Dermis microvascular lymphatic vessel endothelial cell (primary cell): ENCODE data around the gene ACTN1. TPM values are rescaled to one million over a fixed set of nuclear protein-coding genes. Genes with fewer than 3 reads are reported as not detected.

Experiments
- DNase-seq, 2 donors: peaks; one replicate each; pipeline versions ENCODE4 v3.0.0 to v3.0.0-alpha.2; 2010; ENCODE audit warnings: low read depth in 2 of 2
- total RNA-seq: library from RNA; depleted of rRNA; stranded (reverse); fragments of >200 nt; gene quantifications from 2 replicates; pipeline ENCODE4 v1.2.1, GENCODE V29; 2014

The ACTN1 gene
- total RNA-seq, 1 donor from 2014 or later: 152 TPM

DNA sequence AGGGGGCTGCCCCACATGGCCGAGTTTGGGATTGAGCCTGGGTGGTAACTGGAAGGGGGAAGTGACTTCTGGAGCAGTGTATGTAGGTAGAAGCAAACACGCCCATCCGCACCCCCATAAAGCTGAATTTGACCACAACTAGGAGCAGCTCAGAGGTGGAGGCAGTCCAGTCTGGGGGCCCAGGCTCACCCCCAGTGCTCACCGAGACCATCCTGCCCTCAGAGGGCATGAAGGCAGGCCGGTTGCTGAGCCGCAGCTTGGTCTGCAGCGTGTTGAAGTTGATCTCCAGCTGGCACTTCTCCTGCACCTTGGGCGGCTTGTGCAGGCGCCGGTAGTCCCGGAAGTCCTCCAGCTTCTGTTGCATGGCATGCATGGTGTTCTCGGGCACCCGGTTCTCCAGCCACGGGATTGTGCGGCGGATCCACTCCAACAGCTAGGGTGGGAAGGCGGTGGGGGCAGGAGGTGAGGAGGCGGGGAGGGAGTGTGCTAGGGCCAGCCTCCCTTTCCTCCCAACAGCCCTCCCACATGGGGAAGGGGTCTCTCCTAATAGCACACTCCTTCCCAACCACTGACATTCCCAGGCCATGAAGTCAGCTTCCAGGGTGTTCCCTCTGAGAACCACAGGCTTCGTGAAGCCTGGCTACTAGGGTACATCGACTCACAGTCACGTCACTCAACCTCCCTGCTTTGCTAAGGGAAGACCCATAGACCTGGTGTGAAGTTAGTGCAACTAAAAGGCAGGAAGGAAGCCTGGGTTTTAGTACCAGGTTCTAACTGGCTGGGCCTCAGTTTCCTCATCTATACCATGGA lies 87.0 kb downstream of the ACTN1 start:
- DNase-seq: no peak

DNA sequence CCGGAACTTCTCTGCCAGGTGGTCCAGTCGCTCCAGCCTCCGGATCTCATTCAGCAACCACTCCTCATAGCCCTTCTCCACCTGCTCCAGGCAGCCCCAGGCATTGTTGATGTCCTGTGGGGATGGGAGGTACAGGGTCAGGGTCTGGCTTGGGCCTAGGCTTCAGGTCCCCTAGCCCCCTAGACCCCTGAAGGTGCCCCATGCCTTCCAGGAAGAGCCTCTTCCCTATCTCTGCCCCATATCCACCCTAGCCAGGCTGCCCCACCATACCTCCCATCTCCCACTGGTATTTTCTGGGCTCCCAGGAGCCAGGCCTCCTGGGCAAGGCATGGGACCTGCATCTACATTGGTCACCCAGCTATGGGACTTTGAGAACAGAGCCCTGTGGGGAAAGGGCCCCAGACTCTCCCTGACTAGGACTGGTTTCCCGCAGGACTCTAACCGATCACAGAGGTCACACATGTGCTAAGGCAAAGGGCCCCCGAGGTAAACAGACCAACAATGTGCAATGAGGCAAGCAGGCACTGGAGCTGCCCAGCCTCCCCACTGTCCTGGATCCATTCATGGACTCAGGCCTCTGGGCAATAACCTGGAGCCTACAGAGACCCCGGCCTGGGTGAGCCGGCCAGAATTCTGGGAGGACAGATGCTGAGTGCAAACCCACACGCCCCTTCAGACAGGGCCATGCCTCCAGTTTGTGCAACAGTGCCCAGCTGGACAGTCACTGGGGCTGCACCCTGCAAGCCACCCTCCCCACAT lies 88.8 kb downstream of the ACTN1 start:
- DNase-seq: no peak

DNA sequence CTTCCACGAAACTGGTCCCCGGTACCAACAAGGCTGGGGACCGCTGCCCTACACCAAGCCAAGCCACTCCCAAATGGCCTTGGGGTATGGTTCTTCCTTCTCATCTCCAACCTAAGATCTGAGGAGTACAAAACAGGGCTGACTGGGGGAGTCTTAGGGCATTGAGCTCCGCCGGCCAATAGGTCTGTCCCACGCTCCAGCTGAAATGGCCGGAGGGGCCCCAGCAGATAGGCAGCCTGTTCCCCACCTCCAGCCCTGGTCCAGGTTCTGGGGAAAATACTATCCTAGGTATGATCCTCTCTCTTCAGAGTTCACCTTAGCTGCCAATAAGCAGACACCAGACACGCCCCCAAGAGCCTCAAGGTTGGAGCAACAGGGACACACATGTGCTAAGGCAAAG lies 90.2 kb downstream of the ACTN1 start:
- DNase-seq: no peak

DNA sequence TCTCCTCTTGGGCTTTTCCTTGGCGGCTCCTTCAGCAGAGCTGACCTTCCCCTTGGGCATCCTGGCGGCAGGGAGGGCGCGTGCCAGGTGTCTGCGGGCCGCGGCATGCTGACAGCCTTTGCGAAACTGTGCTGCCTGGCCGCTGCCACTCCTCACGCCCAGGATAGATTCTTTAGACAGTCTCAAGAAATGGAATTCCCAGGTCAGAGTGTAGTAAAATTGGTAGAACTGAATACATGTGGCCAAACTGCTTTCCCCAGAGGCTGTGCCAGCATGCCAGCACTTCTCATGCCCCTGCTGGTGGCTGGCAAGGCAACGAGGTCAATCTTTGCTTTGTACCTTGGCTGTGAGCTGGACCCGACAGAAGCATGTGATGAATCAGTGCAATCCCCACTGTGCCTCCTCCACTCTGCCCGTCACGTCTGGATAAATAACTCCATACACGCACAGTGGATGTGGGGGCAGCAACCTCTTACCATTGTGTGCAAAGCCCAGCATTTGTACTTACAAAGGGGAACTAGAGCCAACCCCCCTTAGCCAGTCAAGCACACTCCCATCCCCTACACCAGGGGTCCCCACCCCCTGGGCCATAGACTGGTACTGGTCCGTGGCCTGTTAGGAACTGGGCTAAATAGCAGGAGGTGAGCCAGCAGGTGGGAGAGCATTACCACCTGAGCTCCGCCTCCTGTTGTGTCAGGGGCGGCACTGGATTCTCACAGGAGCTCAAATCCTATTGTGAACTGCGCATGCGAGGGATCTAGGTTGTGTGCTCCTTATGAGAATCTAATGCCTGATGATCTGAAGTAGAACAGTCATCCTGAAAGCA lies 90.9 kb downstream of the ACTN1 start:
- no peak for DNase-seq

DNA sequence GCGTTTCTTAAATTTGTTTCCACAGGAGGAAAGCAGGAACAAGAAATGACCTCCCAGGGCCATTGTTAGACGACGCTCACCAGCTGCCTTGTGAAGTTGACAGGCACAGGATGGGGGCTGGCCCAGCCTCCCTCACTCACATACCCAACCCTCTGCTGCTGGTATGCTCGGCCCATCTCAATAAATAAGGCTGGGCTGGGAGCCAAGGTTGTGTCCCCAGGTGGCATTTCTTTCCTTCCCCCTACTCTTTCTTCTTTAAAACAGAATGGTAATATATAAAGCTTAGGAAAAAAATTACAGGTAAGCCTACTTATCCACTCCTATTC lies 93.0 kb downstream of the ACTN1 start:
- peak in 1 of 2 donors; percentile 39 for DNase-seq

DNA sequence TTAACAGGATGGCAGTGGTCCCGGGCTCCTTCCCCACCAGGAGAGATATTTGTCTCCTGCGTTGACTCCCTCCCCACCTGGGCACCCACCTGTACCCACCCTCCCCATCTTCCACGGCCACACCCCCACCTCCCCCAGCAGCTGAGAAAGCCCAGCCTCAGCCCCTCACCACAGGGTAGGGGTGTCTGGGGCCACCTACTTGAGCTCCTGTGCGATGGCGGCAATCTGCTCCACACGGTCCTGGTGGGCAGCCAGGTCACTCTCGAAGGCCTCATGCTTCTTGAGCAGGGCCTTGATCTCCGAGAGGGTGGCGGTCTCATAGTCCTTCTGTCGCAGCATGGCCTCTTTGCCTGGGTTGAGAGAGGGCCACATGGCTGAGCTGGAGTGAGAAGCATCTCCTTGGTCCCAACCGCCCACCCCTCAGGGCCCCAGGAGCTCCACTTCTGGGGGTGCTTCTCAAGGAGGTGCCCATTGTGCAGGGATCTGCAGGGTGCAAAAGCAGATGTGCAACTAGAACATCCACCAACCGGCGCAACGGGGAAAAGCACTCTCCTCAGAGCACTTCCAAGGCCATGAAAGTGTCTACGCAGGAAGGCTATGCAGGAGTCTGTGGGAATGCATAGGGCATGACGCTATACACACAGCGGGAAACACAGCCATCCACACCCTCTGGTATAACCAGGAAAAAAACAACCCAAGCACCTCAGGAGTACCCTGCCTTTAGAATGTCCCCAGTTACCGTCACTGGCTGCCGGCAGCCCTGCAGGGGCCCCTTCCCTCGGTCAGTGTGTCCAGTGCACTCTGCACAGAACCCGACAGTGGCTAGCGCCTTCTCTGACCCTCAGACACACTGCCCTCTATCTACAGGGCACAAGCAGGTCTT lies 93.6 kb downstream of the ACTN1 start:
- no peak for DNase-seq

DNA sequence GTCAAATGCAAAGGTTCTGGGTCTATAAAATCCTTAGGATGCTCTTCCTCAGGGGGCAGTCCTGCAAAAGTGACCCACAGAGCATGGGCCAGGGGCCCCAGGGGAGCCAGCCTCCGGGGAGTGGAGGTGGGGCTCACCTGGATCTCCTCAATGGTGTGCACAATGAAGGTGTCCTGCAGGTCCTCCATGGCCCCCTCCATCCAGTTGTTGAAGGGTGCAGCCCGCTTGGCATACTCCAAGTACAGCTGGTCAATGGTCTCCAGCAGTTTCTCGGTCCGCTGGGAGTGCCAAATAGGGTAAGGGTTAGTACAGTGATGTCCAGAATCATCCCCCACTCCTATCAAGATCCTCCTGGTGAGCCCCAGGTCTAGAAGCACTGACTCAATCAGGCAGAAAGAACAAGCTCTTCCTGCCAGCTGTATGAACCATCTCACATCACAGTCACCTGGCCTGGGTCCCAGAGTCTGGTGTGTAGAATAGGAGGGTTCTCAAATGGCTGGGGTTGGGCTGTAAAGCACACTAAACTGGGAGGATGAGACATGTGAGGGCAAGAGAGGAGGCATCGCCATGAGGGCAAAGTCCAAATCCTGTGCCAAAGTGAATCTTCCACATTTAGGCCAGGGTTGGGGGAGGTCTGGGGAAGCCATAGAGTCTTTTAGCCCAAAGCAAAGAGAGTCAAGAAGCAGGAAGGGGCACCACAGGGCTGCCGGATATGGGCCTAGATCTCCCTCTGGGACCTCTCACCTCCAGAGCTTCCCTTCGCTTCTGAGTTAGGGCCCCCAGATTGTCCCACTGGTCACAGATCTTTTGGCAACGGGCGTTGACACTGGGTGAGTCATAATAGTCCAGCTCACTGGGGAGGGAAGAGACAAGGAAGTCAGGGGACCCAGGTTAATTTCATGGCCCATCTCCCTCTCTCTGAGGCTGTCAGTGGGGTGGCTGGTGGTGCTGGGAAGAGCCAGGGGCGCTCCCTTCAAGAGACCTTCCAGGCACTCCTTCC lies 94.8 kb downstream of the ACTN1 start:
- peak in 1 of 2 donors; percentile 63 for DNase-seq

DNA sequence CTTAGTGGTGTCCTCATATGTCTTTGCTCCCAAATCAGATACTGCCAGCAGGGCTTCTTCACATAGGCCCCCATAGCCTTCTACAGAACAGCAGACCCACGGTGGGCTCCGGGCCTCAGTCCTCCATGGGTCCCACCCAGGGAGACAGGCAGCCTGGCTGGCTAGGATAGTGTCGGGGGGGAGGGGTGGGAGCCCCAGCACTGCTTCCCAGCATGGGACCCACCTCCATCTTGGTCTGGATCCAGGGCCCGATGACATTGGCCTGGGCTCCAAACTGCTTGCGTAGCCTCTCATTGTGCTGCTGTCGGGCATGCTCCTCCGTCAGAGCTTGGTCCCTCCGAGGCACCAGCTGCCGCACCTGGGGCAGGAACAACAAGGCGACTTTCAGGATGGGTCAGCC lies 96.9 kb downstream of the ACTN1 start:
- DNase-seq: no peak

DNA sequence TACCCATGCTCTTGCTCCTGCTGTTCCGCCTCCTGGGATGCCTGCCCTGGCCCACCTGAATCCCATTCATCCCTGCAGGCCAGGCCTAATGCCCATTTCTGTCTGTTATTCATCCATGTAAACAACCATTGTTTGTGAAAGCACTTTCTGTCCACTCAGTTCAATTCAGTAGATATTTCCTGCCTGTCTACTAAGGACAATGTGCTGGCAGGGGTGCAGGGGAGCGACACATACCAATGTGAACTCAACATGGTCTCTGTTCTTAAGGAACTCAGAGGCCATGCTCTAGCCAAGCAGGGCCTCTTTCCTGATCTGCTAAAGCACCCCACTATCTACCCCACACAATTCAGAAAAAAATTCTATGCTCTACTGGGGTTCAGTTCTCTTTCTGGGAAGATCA lies 97.7 kb downstream of the ACTN1 start:
- DNase-seq: peak in 1 of 2 donors; percentile 41

DNA sequence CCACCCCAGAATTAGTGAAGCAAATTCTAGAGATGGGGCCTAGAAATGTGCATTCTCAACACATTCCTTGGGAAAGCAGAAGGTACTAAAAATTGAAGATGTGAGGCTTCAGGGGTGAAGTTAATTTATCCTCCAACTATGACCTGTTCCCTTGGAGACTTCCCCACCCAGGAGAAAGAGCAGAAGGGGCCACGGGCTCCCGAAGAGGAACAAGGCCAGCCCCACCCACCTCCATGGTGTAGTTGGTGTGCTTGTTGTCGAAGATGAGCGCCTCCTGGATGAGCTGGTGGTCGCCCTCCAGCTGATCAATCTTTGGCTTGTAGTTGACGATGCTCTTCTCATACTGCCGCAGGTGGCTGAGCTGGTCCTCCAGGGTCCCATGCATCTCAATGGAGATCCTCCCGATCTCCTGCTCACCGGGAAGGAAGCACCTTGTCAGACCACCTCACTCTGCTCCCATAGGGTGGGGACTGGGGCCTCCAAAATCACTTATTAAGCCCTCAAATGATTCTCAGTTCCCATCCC lies 98.5 kb downstream of the ACTN1 start:
- DNase-seq: no peak

DNA sequence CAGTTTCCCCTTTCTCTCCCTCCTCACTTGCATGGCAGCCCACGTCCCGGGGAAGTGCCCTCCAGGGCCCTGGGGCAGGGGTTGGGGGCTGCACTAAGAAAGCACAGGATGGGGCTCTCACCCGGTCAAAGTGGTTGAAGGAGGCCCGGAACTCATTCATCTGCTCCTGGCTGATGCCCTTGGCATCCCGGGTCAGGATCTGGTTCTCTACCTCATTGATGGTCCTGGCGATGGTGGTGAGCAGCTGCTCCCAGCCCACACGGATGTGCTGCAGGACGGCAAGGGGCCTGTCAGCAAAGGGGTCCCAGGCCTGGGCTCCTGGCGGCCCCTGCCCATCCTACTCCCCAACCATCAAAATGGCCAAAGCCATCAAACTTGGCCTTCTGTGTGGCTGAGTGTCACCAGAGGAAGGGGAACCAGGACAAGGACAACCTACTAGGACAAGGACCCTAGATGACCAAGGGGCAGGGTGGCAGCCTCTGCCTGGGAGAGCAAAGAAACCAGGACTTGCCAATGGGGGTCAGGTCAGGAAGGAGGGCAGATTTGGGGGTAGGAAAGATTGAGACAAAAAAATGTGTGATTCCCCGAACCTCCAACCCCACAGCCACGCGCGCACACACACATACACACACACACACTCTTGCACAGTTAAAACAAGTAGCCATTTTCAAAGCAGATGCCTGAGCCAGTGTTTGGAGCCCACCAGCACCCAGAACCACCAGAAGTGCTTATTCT lies 99.1 kb downstream of the ACTN1 start:
- DNase-seq: no peak

DNA sequence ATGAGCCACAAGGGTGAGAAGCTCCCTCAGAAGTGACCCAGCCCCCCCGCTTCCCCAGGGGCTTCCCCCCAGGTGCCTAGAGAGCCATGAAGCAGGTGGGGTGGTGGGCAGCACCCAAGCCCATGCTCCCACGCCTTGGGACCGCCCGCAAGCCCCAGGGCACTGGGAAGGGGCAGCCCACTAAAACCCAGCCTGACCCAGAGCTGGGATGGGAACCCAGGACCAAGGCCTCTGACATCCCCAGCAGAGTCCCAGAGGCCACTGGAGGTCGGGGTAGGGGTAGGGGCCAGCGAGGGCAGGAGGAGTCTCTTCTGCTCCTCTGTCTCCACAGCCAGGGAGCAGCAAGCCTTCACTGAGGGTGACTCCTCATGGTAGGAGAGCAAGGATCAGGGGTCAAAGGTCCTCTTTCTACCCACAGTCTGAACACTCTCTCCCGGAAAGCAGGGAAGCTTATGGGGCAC lies 99.8 kb downstream of the ACTN1 start:
- no peak for DNase-seq

DNA sequence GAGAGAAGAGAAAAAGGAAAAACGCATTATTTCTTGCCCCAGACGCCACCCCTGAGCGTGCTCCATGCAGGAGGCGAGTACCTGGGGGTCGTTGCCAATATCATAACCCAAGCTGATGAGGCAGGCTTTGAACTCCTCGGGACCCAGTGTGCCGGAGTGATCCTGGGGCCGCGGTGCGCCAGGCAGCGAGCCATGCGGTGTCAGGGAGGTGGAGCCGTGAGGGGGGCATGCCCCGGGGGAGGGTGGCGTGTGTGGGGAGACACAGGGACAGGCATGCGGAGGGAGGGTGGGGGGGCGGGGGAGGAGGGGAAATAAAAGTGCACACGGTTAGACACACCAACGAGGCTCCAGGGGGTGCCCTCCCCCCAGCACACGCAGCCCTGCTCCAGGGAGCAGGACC lies 100.2 kb downstream of the ACTN1 start:
- DNase-seq: no peak

DNA sequence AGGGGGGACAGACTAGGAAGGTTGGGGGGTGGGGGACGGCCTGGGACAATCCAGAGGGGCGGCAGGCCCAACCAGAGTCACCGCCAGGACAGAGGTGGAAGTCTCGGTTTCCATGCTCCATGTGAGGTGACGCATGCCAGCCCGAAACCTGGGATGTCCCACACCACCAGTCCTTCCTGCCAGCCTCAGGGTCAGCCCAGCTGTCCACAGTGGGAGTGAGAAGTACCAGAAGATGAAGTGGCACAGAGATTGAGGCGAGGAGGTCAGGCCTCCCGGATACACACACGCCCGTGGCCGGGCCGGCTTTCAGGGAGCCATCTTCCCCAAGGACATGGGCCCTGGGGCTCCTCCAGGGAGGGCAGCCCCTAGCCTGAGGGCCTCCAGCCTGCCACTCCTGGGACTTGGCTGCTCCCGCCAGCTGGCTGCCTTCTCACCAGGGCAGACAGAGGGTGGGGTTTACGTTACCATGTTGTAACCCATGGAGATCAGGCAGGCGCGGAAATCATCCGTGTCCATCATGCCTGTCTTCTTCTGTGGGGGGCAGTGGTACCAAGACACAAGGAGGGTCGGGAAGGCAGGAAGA lies 101.0 kb downstream of the ACTN1 start:
- no peak for DNase-seq

DNA sequence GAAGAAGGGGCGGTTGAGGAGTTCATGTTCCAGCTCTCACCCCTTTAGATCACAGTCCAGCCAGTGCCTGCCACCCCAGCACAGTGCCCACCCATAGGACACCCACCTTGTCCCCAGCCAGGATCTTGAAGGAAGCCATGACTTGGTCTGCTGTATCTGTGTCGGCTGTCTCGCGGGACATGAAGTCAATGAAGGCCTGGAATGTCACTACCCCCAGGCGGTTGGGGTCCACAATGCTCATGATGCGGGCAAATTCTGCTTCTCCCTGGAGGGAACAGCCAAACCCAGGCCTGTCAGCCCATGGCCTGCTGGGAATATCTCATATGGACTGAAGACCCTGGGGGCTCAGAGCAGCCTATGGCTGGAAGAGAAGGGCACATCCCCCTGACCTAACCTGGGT lies 102.1 kb downstream of the ACTN1 start:
- DNase-seq: no peak

DNA sequence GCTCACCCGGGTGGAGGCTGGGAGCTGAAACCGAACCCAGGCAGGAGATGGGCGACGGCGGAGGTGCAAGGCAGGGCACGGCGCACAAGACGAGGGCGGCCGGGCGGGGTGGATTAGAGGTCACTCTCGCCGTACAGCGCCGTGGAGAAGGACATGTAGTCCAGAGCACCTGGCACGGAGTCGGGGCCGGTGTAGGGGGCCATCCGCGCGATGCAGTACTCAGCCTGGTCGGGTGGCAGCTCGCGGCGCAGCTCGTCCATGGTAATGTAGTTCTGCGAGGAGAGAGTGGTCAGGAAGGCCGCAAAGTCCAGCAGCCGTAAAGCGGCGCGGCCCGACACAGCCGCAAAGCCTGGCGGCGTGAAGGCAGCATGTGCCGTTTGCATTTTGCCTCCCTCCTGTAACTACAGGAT lies 104.4 kb downstream of the ACTN1 start:
- DNase-seq: peak in 1 of 2 donors; percentile 35

DNA sequence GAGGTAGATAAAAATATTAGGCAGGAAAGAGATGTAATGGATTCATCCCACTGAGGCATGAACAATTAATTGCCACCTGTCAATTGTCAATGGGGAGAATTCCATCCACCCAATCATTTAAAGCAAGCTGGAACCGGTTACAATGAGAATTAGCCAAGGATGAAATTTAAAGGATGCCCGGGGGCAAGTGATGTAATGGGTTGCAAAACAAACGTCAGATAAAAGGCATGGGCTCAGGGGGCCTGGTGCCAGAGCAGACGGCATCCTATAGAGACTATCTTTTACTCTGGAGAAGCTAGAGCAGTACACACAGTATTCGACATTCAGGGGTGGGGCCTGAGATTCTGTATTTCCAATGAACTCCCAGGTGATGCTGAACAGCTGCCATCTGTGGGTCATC lies 105.7 kb downstream of the ACTN1 start:
- no peak for DNase-seq

DNA sequence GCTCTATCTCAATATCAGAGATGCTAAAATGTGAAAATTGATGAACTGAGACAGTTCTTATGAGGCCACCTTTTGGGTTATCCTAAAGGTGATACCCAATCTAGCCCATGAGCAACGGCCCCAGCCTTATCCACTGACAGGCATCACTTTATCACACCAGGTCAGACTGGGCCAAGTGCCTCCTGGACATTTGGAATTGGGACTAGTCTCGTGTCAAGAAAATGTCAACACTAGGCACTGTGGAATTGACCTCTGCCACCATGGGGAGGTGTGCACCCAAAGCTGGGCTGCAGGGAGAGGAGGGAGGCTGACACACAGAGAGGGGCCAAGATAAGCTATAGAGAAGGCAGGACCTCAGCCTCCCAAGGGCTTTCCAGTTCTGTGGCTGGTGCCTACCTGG lies 107.7 kb downstream of the ACTN1 start:
- no peak for DNase-seq
